Ascending aorta (tissue), 2 donors: ENCODE data around the gene KLHL11. TPM values are rescaled to one million over a fixed set of nuclear protein-coding genes. Genes with fewer than 3 reads are reported as not detected.

ENCODE experiments used
- DNase-seq, 2 donors: peaks; one replicate each; pipeline ENCODE4 v3.0.0-alpha.2; 2019; ENCODE audit warnings: low spot score in 2 of 2
- H3K27ac ChIP-seq, 2 donors: fragments of 200-600 bp; sonication (generic); one replicate each; pipeline ENCODE4 v1.5.1; 2016 to 2017; ENCODE audit warnings: mild to moderate bottlenecking in 1 of 2
- H3K27me3 ChIP-seq: fragments of 200-600 bp; sonication (generic); one replicate; pipeline ENCODE4 v1.5.1; 2017
- H3K36me3 ChIP-seq, 2 donors: fragments of 200-600 bp; sonication (generic); one replicate each; pipeline ENCODE4 v1.5.1; 2016
- H3K4me1 ChIP-seq, 2 donors: fragments of 200-600 bp; sonication (generic); one replicate each; pipeline ENCODE4 v1.5.1; 2016 to 2017; ENCODE audit warnings: mild to moderate bottlenecking in 1 of 2
- H3K4me3 ChIP-seq, 2 donors: fragments of 200-600 bp; sonication (generic); one replicate each; pipeline ENCODE4 v1.5.1; 2016 to 2017; ENCODE audit warnings: mild to moderate bottlenecking in 1 of 2
- H3K9me3 ChIP-seq, 2 donors: fragments of 200-600 bp; sonication (generic); one replicate each; pipeline ENCODE4 v1.5.1; 2016
- CTCF ChIP-seq, 3 experiments: fragments of 200-600 bp in 2 of 3; fragments of 450-650 bp in 1 of 3; sonication (generic) in 2 of 3; IDR thresholded peaks; one replicate each; pipeline ENCODE4 v1.5.1; 2016 to 2019; ENCODE audit warnings: antibody characterized with exemption in 3 of 3, mild to moderate bottlenecking in 1 of 3, moderate library complexity in 1 of 3
- intact Hi-C: fragments of 100-400 bp; cut with DNase I; formaldehyde crosslinking; loops from one replicate; pipeline ENCODE4 v1.15.1; 2023
- total RNA-seq: library from RNA; depleted of rRNA; stranded (reverse); fragments of >200 nt; gene quantifications from one replicate; pipeline ENCODE4 v1.1.0, GENCODE V29; 2016

KLHL11 gene
- total RNA-seq, 1 donor from 2014 or later, result 8.9 TPM

- Histone ChIP-seq H3K27me3 (no peaks in the 10 kb centered on the region), H3K4me1 (no peaks in the 10 kb centered on the region), H3K9me3 (no peaks in the 10 kb centered on the region), H3K36me3 (peaks cover 33 to 57% of the 10 kb centered on the region in 2 donors), H3K4me3 (no peak overlapping the region), H3K27ac (no peak overlapping the region)
- intact Hi-C loops, result loop anchor here (10.0 kb wide), 1 partner anchor 136 kb away; the partner anchor contains the start of gene HAP1
- DNase-seq, result no peak
- no peak for TF ChIP-seq CTCF (IDR thresholded peaks at IDR 0.05)
These were observed 5.4 kb upstream of the KLHL11 start for GRCh38 chr17:41870627-41871026.

DNA sequence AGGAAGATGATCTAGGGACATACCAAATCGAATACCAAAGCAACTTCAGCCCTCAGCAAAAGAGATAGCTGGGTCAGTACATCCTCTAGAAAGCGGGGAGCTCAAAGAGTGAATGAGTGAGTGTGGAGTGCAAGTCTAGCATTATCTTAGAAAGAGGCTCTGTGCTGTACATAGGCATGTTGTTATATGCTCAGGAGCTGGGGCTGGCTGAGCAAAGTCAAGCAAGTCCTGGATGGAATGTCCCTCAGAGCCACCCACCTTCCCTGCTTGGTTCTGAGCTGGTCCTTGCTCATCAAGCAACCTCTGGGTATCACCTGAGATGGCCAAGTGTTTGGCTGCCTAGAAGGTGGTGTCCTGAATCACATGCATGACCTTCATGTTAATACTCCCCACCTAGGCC, 4.9 kb upstream of the KLHL11 start:
- DNase-seq, result no peak
- intact Hi-C loops, result loop anchor here (10.0 kb wide), 1 partner anchor 135 kb away; the partner anchor contains the start of gene HAP1
- Histone ChIP-seq H3K27ac (no peak overlapping the region), H3K27me3 (no peaks in the 10 kb centered on the region), H3K4me3 (no peak overlapping the region), H3K9me3 (no peaks in the 10 kb centered on the region), H3K36me3 (peaks cover 33 to 57% of the 10 kb centered on the region in 2 donors), H3K4me1 (no peaks in the 10 kb centered on the region)
- no peak for TF ChIP-seq CTCF (IDR thresholded peaks at IDR 0.05)

- DNase-seq, result no peak
- TF ChIP-seq CTCF (IDR thresholded peaks at IDR 0.05), result no peak
- Histone ChIP-seq H3K4me1 (no peaks in the 10 kb centered on the region), H3K27me3 (no peaks in the 10 kb centered on the region), H3K9me3 (no peaks in the 10 kb centered on the region), H3K27ac (no peak overlapping the region), H3K36me3 (peaks cover 33 to 57% of the 10 kb centered on the region in 2 donors), H3K4me3 (no peak overlapping the region)
- intact Hi-C loops, result no loop called here
These were observed 4.2 kb upstream of the KLHL11 start for GRCh38 chr17:41869426-41869825.

DNA sequence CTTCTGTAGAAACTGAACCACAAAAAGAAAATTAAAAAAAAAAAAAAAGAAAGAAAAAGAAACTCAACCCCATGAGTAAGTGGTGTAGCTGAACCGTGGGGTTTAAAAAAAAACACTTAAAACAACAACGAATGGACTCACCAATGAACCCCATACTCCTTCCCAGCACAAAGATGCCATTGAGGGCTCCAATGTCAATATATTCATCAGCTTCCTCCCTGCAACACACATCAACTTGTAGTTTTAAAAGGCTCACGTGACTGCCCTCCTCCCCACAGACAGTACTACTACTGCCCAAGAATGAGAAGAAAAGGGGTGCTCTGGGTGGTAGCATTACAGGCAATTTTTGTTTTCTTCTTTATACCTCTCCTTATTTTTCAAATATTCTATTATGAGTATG, 3.3 kb upstream of the KLHL11 start:
- Histone ChIP-seq H3K4me1 (peaks cover under 1 to 8% of the 10 kb centered on the region in 2 donors), H3K9me3 (no peaks in the 10 kb centered on the region), H3K27ac (no peak overlapping the region), H3K36me3 (peaks cover 25 to 55% of the 10 kb centered on the region in 2 donors), H3K4me3 (no peak overlapping the region), H3K27me3 (no peaks in the 10 kb centered on the region)
- TF ChIP-seq CTCF (IDR thresholded peaks at IDR 0.05), result no peak
- DNase-seq, result no peak
- intact Hi-C loops, result no loop called here

GRCh38 chr17:41865596-41865893, 322 bp upstream of the KLHL11 start:
- no peak for DNase-seq
- no peak for TF ChIP-seq CTCF (IDR thresholded peaks at IDR 0.05)
- Histone ChIP-seq H3K4me3 (peak overlapping the region; percentile 80 to 99), H3K27ac (peak overlapping the region in 1 of 2 donors; percentile 92), H3K9me3 (no peaks in the 10 kb centered on the region), H3K27me3 (no peaks in the 10 kb centered on the region), H3K36me3 (peaks cover 8 to 25% of the 10 kb centered on the region in 2 donors), H3K4me1 (peaks cover 3 to 14% of the 10 kb centered on the region in 2 donors)
- intact Hi-C loops, result loop anchor here (1.0 to 2.0 kb wide), 3 partner anchors 29 to 101 kb away; partner anchors contain the start of genes CNP, FKBP10 and NT5C3B

- no peak for TF ChIP-seq CTCF (IDR thresholded peaks at IDR 0.05)
- Histone ChIP-seq H3K27me3 (no peaks in the 10 kb centered on the region), H3K36me3 (peaks cover 7 to 16% of the 10 kb centered on the region in 2 donors), H3K27ac (peak overlapping the region; percentile 77 to 92), H3K9me3 (no peaks in the 10 kb centered on the region), H3K4me1 (peaks cover 3 to 14% of the 10 kb centered on the region in 2 donors), H3K4me3 (peak overlapping the region; percentile 80 to 99)
- intact Hi-C loops, result loop anchor here (2.0 kb wide), 1 partner anchor 52 kb away; the partner anchor contains the start of gene FKBP10
- no peak for DNase-seq
These were observed 756 bp downstream of the KLHL11 start for GRCh38 chr17:41864498-41864835.
